OCI-LY7 (cell line): ENCODE results near the gene ZNF648. TPM values are rescaled to one million over a fixed set of nuclear protein-coding genes. Genes with fewer than 3 reads are reported as not detected.

ENCODE experiments used
- BruUV-seq: library from RNA; stranded (reverse); fragments of 400-500 nt; replicated peaks from 2 replicates; lab custom pipeline; 2021; lab: Mats Ljungman, UMichigan
- CTCF ChIA-PET: fragments of 300-600 bp; sonication (Branson Sonifier 250); formaldehyde crosslinking; loops from one replicate; lab custom pipeline; 2022; ENCODE audit warnings: antibody characterized with exemption; ENCODE audit not compliant: unreplicated experiment; lab: Charles Lee
- POLR2A ChIA-PET: fragments of 300-600 bp; sonication (Branson Sonifier 250); formaldehyde crosslinking; loops from one replicate; lab custom pipeline; 2022; ENCODE audit warnings: antibody characterized with exemption; lab: Charles Lee
- DNase-seq: peaks from one replicate; pipeline ENCODE4 v3.0.0-alpha.2; 2015; ENCODE audit warnings: low spot score
- H2AFZ ChIP-seq: fragments of 200-600 bp; sonication (generic), shearing (Covaris generic); 2 replicates; pipeline ENCODE4 v1.6.1; 2014; ENCODE audit warnings: mild to moderate bottlenecking, antibody characterized with exemption, low read length, moderate library complexity
- H3K27ac ChIP-seq: fragments of 200-600 bp; sonication (generic); 2 replicates; pipeline ENCODE4 v1.5.1; 2014; ENCODE audit warnings: mixed run types, low read depth, mild to moderate bottlenecking, moderate library complexity, low read length, inconsistent platforms; ENCODE audit not compliant: poor library complexity, severe bottlenecking
- H3K36me3 ChIP-seq: fragments of 200-600 bp; sonication (generic); 2 replicates; pipeline ENCODE4 v1.6.1; 2014; ENCODE audit warnings: mild to moderate bottlenecking, antibody characterized with exemption, low read length, moderate library complexity, mixed read lengths; ENCODE audit not compliant: insufficient read depth
- H3K4me1 ChIP-seq: fragments of 200-600 bp; sonication (generic); 2 replicates; pipeline ENCODE4 v1.5.1; 2014; ENCODE audit warnings: mild to moderate bottlenecking, low read length; ENCODE audit not compliant: insufficient read depth, poor library complexity, severe bottlenecking
- H3K4me2 ChIP-seq: fragments of 200-600 bp; sonication (generic); 2 replicates; pipeline ENCODE4 v1.6.1; 2014; ENCODE audit warnings: mild to moderate bottlenecking, low read length
- H3K4me3 ChIP-seq: fragments of 200-600 bp; sonication (generic); 2 replicates; pipeline ENCODE4 v1.5.1; 2014; ENCODE audit warnings: mild to moderate bottlenecking, low read depth, low read length; ENCODE audit not compliant: poor library complexity, severe bottlenecking
- H3K79me2 ChIP-seq: fragments of 200-600 bp; sonication (generic); 2 replicates; pipeline ENCODE4 v1.6.1; 2016; ENCODE audit warnings: low read depth, mild to moderate bottlenecking, low read length, moderate library complexity, mixed read lengths; ENCODE audit not compliant: insufficient read depth
- H3K9me2 ChIP-seq: fragments of 200-600 bp; sonication (generic); 2 replicates; pipeline ENCODE4 v1.6.1; 2016; ENCODE audit warnings: mild to moderate bottlenecking, low read length, mixed read lengths; ENCODE audit not compliant: insufficient read depth
- H3K9me3 ChIP-seq: fragments of 200-600 bp; sonication (generic); 2 replicates; pipeline ENCODE4 v1.6.1; 2014; ENCODE audit warnings: mild to moderate bottlenecking, mixed run types, low read length, mixed read lengths
- H4K20me1 ChIP-seq: fragments of 200-600 bp; sonication (generic); 2 replicates; pipeline ENCODE4 v1.6.1; 2014; ENCODE audit warnings: mild to moderate bottlenecking, antibody characterized with exemption, low read length, moderate library complexity, mixed read lengths; ENCODE audit not compliant: insufficient read depth
- EZH2phosphoT487 ChIP-seq: fragments of 200-600 bp; sonication (generic); IDR thresholded peaks from 2 replicates; pipeline ENCODE4 v1.6.1; 2018; ENCODE audit warnings: low read depth, borderline replicate concordance, mild to moderate bottlenecking, mixed run types, antibody characterized with exemption, low read length, moderate library complexity, mixed read lengths
- intact Hi-C: fragments of 100-400 bp; cut with micrococcal nuclease; formaldehyde crosslinking; loops from one replicate; pipeline ENCODE4 v1.10.0; 2022; ENCODE audit not compliant: unreplicated experiment
- total RNA-seq, 2 experiments: library from RNA; depleted of rRNA in 1 of 2; stranded (reverse); fragments of >200 nt in 1 of 2; shearing (Covaris generic) in 1 of 2; gene quantifications; 2 replicates each; pipeline ENCODE4 v1.2.3, GENCODE V29; 2014 to 2022
- TF ChIP-seq, protein P1 (sequence below): fragments of 200-600 bp; sonication (generic); conservative IDR thresholded peaks from 2 replicates; pipeline ENCODE4 v1.5.1; 2014; ENCODE audit warnings: mild to moderate bottlenecking, antibody characterized with exemption, low read length, moderate library complexity, mixed read lengths

The ZNF648 gene
- total RNA-seq, 2 experiments from 2014 or later, result not detected

DNA sequence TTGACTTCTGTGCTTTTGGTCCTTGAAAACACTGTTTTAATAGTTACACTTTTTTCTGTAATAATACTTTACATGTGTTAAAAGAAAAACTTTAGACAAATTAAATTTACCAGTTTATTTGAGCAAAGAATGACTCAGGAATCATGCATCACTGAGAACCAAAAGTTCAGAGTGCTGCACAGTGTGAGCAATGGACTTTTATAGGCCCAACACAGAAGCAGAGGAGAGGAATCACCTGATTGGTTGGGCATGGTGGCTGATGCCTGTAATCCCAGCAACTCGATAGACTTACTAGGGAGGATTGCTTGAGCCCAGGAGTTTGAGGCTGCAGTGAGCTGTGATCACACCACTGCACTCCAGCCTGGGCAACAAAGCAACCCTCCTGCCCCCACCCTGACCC, 29.3 kb downstream of the ZNF648 start:
- intact Hi-C loops, result no loop called here
- Histone ChIP-seq H3K27ac (no peak overlapping the region), H4K20me1 (no peaks in the 10 kb centered on the region), H3K4me3 (no peak overlapping the region), H3K9me2 (no peaks in the 10 kb centered on the region), H2AFZ (no peak overlapping the region), H3K9me3 (no peaks in the 10 kb centered on the region), H3K4me1 (peaks cover 9% of the 10 kb centered on the region), H3K4me2 (no peak overlapping the region), H3K36me3 (no peaks in the 10 kb centered on the region), H3K79me2 (no peaks in the 10 kb centered on the region)
- POLR2A ChIA-PET, result interaction anchor here (0.7 kb wide), 1 partner anchor 704 kb away, joined by 6 read pairs; no protein-coding TSS in a partner anchor
- BruUV-seq, result no TSS peak
- CTCF ChIA-PET, result no interaction called here
- peak; percentile 5 for DNase-seq
- TF ChIP-seq, protein P1, sequence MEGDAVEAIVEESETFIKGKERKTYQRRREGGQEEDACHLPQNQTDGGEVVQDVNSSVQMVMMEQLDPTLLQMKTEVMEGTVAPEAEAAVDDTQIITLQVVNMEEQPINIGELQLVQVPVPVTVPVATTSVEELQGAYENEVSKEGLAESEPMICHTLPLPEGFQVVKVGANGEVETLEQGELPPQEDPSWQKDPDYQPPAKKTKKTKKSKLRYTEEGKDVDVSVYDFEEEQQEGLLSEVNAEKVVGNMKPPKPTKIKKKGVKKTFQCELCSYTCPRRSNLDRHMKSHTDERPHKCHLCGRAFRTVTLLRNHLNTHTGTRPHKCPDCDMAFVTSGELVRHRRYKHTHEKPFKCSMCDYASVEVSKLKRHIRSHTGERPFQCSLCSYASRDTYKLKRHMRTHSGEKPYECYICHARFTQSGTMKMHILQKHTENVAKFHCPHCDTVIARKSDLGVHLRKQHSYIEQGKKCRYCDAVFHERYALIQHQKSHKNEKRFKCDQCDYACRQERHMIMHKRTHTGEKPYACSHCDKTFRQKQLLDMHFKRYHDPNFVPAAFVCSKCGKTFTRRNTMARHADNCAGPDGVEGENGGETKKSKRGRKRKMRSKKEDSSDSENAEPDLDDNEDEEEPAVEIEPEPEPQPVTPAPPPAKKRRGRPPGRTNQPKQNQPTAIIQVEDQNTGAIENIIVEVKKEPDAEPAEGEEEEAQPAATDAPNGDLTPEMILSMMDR, result no peak
- TF ChIP-seq EZH2phosphoT487, result no peak

GRCh38 chr1:182029379-182030331, 31.9 kb downstream of the ZNF648 start:
- TF ChIP-seq, protein P1, result peak; percentile 65
- no peak for TF ChIP-seq EZH2phosphoT487
- ChIA-PET CTCF (interaction anchor here (0.6 to 1.4 kb wide), 2 partner anchors 25 to 114 kb away, joined by 4 to 6 read pairs; no protein-coding TSS in a partner anchor), POLR2A (interaction anchor here (0.5 to 1.1 kb wide), 6 partner anchors 10 to 697 kb away, joined by 3 to 7 read pairs (median 4); no protein-coding TSS in a partner anchor)
- Histone ChIP-seq H3K4me3 (peak overlapping the region; percentile 69), H3K79me2 (no peaks in the 10 kb centered on the region), H2AFZ (peak overlapping the region; percentile 99), H3K36me3 (no peaks in the 10 kb centered on the region), H4K20me1 (no peaks in the 10 kb centered on the region), H3K9me3 (no peaks in the 10 kb centered on the region), H3K4me1 (peaks cover 9% of the 10 kb centered on the region), H3K27ac (peak overlapping the region; percentile 45), H3K4me2 (peak overlapping the region; percentile 83), H3K9me2 (no peaks in the 10 kb centered on the region)
- DNase-seq, result peak; percentile 98
- BruUV-seq, result no TSS peak
- intact Hi-C loops, result no loop called here
